ENCODE data around the gene EXOC6B.

DNA sequence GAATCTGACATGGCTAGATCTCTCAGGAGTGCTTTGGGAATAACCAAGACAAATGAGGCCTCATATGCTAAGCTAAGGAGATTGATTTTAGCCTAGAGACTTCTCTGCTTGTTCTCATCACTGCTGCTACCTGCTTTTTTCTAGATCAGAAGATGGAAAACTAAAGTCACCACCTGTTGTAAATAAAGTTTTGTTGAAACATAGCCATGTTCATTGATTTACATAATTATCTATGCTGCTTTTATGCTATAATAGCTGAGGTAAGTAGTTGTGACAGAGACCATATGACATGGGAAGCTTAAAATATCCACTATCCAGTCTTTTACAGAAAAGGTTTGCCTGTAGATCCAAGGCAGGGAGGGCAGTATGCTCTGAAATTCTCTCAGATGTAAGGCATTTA lies 632.1 kb downstream of the EXOC6B start:
- TF ChIP-seq, protein P1, sequence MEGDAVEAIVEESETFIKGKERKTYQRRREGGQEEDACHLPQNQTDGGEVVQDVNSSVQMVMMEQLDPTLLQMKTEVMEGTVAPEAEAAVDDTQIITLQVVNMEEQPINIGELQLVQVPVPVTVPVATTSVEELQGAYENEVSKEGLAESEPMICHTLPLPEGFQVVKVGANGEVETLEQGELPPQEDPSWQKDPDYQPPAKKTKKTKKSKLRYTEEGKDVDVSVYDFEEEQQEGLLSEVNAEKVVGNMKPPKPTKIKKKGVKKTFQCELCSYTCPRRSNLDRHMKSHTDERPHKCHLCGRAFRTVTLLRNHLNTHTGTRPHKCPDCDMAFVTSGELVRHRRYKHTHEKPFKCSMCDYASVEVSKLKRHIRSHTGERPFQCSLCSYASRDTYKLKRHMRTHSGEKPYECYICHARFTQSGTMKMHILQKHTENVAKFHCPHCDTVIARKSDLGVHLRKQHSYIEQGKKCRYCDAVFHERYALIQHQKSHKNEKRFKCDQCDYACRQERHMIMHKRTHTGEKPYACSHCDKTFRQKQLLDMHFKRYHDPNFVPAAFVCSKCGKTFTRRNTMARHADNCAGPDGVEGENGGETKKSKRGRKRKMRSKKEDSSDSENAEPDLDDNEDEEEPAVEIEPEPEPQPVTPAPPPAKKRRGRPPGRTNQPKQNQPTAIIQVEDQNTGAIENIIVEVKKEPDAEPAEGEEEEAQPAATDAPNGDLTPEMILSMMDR (IDR thresholded peaks at IDR 0.05) = no peak
- TF ChIP-seq POLR2A (IDR thresholded peaks at IDR 0.05) = no peak

All from body of pancreas (tissue), 4 donors.